Hematopoietic multipotent progenitor cell treated with erythropoietin and hydrocortisone succinate and interleukin-3 and kit ligand, for 15 days (in vitro differentiated cells): ENCODE data around the gene MVB12B.
A peak's percentile ranks its signal among the peaks of the same experiment; 100 is the strongest.

ENCODE experiments used
- DNase-seq: peaks from one replicate; pipeline ENCODE4 v3.0.0-alpha.2; 2015; ENCODE audit warnings: low spot score

Gene MVB12B

GRCh38 chr9:126386776-126387175 is 60.1 kb downstream of the MVB12B start:
- DNase-seq, result no peak

- no peak for DNase-seq
These were observed 62.5 kb downstream of the MVB12B start for GRCh38 chr9:126388964-126389708.

GRCh38 chr9:126389992-126390391 is 63.4 kb downstream of the MVB12B start:
- DNase-seq, result no peak

- DNase-seq, result no peak
These were observed 64.3 kb downstream of the MVB12B start for GRCh38 chr9:126390923-126391322.

- no peak for DNase-seq
These were observed 65.4 kb downstream of the MVB12B start for GRCh38 chr9:126391713-126392661.

- no peak for DNase-seq
These were observed 66.2 kb downstream of the MVB12B start for GRCh38 chr9:126392662-126393371.

GRCh38 chr9:126393876-126394275 is 67.2 kb downstream of the MVB12B start:
- DNase-seq, result no peak

- no peak for DNase-seq
These were observed 68.2 kb downstream of the MVB12B start for GRCh38 chr9:126394802-126395201.

GRCh38 chr9:126395439-126396212 is 69.0 kb downstream of the MVB12B start:
- no peak for DNase-seq

- no peak for DNase-seq
These were observed 70.4 kb downstream of the MVB12B start for GRCh38 chr9:126397056-126397455.

- DNase-seq, result peak; percentile 34
These were observed 71.9 kb downstream of the MVB12B start for GRCh38 chr9:126398403-126399058.

GRCh38 chr9:126399251-126399650 is 72.6 kb downstream of the MVB12B start:
- no peak for DNase-seq

- no peak for DNase-seq
These were observed 73.2 kb downstream of the MVB12B start for GRCh38 chr9:126399789-126400188.

- DNase-seq, result no peak
These were observed 73.9 kb downstream of the MVB12B start for GRCh38 chr9:126400571-126400970.

GRCh38 chr9:126401107-126401506 is 74.5 kb downstream of the MVB12B start:
- DNase-seq, result no peak

- DNase-seq, result no peak
These were observed 75.0 kb downstream of the MVB12B start for GRCh38 chr9:126401581-126401980.

- no peak for DNase-seq
These were observed 76.8 kb downstream of the MVB12B start for GRCh38 chr9:126403397-126403796.

GRCh38 chr9:126404459-126404858 is 77.8 kb downstream of the MVB12B start:
- no peak for DNase-seq

- DNase-seq, result no peak
These were observed 79.5 kb downstream of the MVB12B start for GRCh38 chr9:126406075-126406667.

- DNase-seq, result no peak
These were observed 80.7 kb downstream of the MVB12B start for GRCh38 chr9:126407114-126407870.
